Measurements from ENCODE around the gene ZDHHC24. TPM values are rescaled to one million over a fixed set of nuclear protein-coding genes. Genes with fewer than 3 reads are reported as not detected.
A peak's percentile ranks its signal among the peaks of the same experiment; 100 is the strongest.

The ZDHHC24 gene
- total and polyA plus RNA-seq, 10 of the 15 experiments (the other 5 are each of a cell fraction or from before 2014, with no cell fraction given): 0.86 to 17.5 (median 6.8) TPM

DNA sequence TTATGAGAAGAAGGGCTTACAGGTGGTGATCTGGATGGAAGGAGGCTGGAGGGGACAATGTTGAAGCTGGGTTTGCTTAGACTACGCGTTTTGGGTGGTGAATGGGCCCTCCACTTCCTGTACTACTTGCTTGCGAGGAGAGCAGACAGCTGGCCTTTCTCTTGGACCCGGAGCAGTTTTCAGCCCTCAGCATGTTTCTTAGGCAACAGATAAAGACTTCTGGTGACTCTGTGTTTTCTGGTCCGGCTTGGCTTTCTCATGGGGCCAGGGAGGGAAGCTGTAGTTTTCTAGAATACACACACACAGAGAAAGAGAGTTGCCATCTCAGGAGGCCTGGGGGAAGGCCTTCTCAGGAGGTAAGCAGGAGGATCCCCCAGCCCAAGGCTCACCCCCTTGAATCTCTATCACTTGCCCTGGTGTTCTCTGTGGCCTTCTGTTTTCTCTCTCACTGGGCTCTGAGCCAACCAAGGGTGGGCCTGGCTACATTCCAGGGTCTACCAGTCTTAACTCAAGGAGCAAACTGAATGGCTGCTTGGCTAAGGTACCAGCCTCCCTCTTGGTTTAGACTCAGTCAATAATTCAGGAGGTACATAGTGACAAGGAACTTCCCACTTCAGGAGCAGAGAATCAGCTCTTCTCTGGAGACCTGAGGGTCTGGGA lies 49.5 kb upstream of the ZDHHC24 start:
- BruUV-seq (replicated peaks): no TSS peak
- peak; percentile 10 for ATAC-seq
- Histone ChIP-seq H3K27me3 (replicated peaks in 1 of 2; ENCODE audit: control insufficient read depth in 2 of 2, insufficient read depth in 2 of 2, low read length in 1 of 2) (no peaks in the 10 kb centered on the region), H3K4me1 (ENCODE audit: control insufficient read depth, insufficient read depth, low read length) (peaks cover 13% of the 10 kb centered on the region), H3K36me3 (ENCODE audit: control insufficient read depth in 2 of 2, insufficient read depth in 2 of 2, low read length in 1 of 2) (no peaks in the 10 kb centered on the region), H3K4me3 (peak overlapping the region; percentile 3; the same call in 1 of the 2 replicates), H2AFZ (ENCODE audit: control insufficient read depth, low read depth, low read length) (peak overlapping the region; percentile 69), H3K27ac (ENCODE audit: control insufficient read depth, insufficient read depth) (peak overlapping the region; percentile 84), H3K9ac (ENCODE audit: control insufficient read depth, insufficient read depth, low read length) (peak overlapping the region; percentile 39), H3K9me3 (replicated peaks; ENCODE audit: control insufficient read depth, insufficient read depth, low read length) (no peaks in the 10 kb centered on the region), H3K4me2 (ENCODE audit: control insufficient read depth, insufficient read depth) (peak overlapping the region; percentile 90), H4K20me1 (ENCODE audit: control insufficient read depth, insufficient read depth) (no peaks in the 10 kb centered on the region), H3K79me2 (ENCODE audit: control insufficient read depth, insufficient read depth, low read length) (peaks cover 23% of the 10 kb centered on the region)
- in situ Hi-C loops (cut with MboI) (no loop called here), intact Hi-C loops (cut with micrococcal nuclease; ENCODE audit: unreplicated experiment) (no loop called here)
- DNase-seq (ENCODE audit: low read depth, low spot score): peak; percentile 37
- TF ChIP-seq RUNX3 (IDR thresholded peaks at IDR 0.05; ENCODE audit: low read length): peak; percentile 79
- TF ChIP-seq TCF3 (IDR thresholded peaks at IDR 0.05; ENCODE audit: borderline replicate concordance, insufficient read depth, low read depth, low read length): 0 out of 2 replicates have a peak, but pooled peaks have one; percentile 22
- TF ChIP-seq ESRRA (IDR thresholded peaks at IDR 0.05; ENCODE audit: low read length): no peak
- no peak for TF ChIP-seq KAT2A (conservative IDR thresholded peaks at IDR 0.05; ENCODE audit: control insufficient read depth, low read depth, low read length)
- 0 out of 2 replicates have a peak, but pooled peaks have one; percentile 39 for TF ChIP-seq POLR2AphosphoS5 (IDR thresholded peaks at IDR 0.05; ENCODE audit: low read length)
- TF ChIP-seq TCF12 (IDR thresholded peaks at IDR 0.05; ENCODE audit: low read depth, low read length): peak; percentile 63; the same call in 1 of the 2 replicates
- TF ChIP-seq, protein P1, sequence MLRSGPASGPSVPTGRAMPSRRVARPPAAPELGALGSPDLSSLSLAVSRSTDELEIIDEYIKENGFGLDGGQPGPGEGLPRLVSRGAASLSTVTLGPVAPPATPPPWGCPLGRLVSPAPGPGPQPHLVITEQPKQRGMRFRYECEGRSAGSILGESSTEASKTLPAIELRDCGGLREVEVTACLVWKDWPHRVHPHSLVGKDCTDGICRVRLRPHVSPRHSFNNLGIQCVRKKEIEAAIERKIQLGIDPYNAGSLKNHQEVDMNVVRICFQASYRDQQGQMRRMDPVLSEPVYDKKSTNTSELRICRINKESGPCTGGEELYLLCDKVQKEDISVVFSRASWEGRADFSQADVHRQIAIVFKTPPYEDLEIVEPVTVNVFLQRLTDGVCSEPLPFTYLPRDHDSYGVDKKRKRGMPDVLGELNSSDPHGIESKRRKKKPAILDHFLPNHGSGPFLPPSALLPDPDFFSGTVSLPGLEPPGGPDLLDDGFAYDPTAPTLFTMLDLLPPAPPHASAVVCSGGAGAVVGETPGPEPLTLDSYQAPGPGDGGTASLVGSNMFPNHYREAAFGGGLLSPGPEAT (IDR thresholded peaks at IDR 0.05; ENCODE audit: low read depth): no peak
- no peak for TF ChIP-seq RFX5 (IDR thresholded peaks at IDR 0.05; ENCODE audit: low read depth, low read length)
- ChIA-PET SMC1A (ENCODE audit: uncharacterized antibody, unreplicated experiment) (interaction anchor here (0.6 to 4.2 kb wide), 8 partner anchors 11 to 83 kb away, joined by 3 to 19 read pairs (median 6); partner anchors contain the start of genes RBM14, RBM4 and RBM4B), CTCF (interaction anchor here (1.0 to 7.7 kb wide), 5 partner anchors 13 to 83 kb away, joined by 3 to 75 read pairs (median 21); partner anchors contain the start of genes RBM4 and RBM4B), POLR2A (interaction anchor here (0.5 to 6.9 kb wide), 9 partner anchors 12 to 241 kb away, joined by 3 to 60 read pairs (median 6); partner anchors contain the start of genes DPP3, RBM14, RBM4 and RBM4B), RAD21 (ENCODE audit: unreplicated experiment) (interaction anchor here (0.8 to 1.7 kb wide), 5 partner anchors 16 to 82 kb away, joined by 3 to 10 read pairs (median 4); partner anchors contain the start of gene RBM4B)
- WGBS (ENCODE audit: insufficient coverage, insufficient replicate concordance, low lambda C conversion rate, missing lambda C conversion rate): 4% methylated on average over 5 of the region's 5 CpGs
- peak; percentile 88 for FAIRE-seq

All from GM12878 (cell line).